ENCODE data around the gene TMEM270.
"Not testable (repeated sequence)": the region's sequence is repeated elsewhere in the genome, so short reads cannot be mapped to it uniquely, and the experiment has no call there.

Gene TMEM270

GRCh38 chr7:73864981-73865711 lies 4.2 kb downstream of the TMEM270 start:
- DNase-seq, result no peak

- peak; percentile 52 for DNase-seq
Observed at GRCh38 chr7:73865738-73866445, 4.9 kb downstream of the TMEM270 start.

- no peak for DNase-seq
Observed at GRCh38 chr7:73866446-73866767, 5.4 kb downstream of the TMEM270 start.

- no peak for DNase-seq
Observed at GRCh38 chr7:73869011-73869798, 8.2 kb downstream of the TMEM270 start.

GRCh38 chr7:73870041-73870492 lies 9.1 kb downstream of the TMEM270 start:
- no peak for DNase-seq

DNA sequence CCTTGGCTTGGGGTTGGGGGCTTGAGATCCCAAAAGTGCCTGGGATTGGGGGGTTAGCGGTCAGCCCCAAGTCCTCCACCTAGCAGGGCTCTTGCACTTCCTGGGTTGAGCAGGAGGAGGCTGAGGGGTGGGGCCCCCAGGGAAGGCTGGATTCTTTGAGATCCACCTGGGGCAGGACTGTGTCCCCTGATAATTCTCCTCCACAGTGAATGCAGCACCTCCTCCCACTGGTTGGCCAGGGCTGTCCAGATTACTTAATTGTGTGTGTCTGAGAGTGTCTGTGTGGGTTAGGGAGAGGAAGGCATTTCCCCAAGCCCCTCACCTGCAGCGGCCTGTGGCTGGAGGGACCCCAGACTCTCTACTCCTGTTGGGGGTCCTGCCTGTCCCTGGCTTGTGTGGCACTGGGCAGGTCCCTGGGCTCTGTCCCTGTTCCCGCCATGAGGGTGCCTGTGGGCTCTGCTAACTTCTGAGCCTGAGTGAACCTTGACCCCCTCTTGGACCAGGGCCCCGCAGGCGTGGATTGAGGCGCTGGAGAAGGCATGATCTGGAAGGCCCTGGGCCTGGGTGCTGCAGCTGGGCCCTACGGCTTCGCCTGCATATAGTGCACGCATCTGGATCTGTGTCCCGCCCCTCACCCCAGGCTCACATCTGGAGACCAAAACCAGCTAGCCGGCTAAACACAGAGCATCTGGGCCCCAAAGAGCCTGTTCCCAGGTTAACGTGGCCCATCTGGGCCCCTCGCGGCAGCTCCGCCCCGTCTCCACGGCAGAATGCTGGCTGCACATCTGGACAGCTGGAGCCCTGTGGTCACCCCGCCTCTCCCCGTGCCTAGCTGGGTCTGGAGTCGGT lies 10.4 kb downstream of the TMEM270 start:
- DNase-seq, result no peak

- no peak for DNase-seq
Observed at GRCh38 chr7:73872056-73872908, 11.3 kb downstream of the TMEM270 start.

DNA sequence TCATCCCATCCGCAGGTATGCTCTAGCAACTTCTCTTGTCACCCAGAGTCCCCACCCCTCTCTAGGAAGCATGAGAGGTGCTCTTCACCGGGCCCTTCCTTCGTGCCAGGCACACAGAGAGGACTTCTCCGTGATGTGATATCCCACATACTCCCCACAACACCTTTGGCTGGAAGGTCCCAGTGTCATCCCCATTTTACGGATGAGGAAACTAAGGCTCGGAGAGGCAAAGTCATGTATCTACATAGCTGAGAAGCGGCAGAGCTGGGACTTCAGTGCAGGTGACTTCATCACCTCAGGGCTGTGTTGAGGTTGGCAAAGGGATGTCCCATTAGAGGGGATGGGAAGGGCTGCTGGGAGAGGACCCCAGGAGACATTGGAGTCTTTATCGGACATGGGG lies 15.4 kb downstream of the TMEM270 start:
- no peak for DNase-seq

GRCh38 chr7:73876973-73877372 lies 16.0 kb downstream of the TMEM270 start:
- no peak for DNase-seq

DNA sequence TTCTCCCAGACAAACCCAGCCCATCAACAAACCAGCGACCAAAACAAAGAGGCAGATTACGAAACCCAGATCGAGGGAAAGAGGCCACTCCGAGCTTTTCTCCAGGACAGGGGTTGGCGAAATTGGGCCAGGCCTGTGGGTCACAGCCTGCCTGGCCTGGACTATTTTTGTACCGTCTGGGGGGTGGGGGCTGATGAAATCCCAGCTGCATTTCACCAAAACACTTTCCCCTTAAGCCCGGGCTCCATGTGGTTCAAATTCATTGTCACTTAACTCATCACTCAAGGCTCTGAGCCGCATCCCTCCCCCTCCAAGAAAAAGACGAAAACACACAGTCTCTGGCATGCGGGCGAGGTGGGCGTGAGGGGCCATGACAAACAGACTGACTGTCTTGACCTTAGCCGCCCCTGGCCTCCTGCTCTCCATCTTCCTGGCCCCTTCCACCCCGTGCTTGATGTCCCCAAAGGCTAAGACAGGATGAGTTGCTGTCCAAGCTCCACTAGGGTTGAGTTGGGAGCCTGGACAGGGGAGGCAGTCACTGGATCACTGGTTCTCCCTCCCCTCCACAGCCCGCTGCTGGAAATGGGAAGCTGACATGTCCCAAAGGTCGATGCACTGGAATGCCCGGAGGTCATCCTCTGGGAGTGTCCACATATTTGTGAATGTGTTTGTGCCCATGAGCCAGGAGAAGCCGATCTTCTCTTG lies 19.2 kb downstream of the TMEM270 start:
- no peak for DNase-seq

- DNase-seq, result no peak
Observed at GRCh38 chr7:73880755-73881328, 19.9 kb downstream of the TMEM270 start.

- DNase-seq, result no peak
Observed at GRCh38 chr7:73881352-73882046, 20.5 kb downstream of the TMEM270 start.

GRCh38 chr7:73882047-73882402 lies 21.1 kb downstream of the TMEM270 start:
- DNase-seq, result no peak

DNA sequence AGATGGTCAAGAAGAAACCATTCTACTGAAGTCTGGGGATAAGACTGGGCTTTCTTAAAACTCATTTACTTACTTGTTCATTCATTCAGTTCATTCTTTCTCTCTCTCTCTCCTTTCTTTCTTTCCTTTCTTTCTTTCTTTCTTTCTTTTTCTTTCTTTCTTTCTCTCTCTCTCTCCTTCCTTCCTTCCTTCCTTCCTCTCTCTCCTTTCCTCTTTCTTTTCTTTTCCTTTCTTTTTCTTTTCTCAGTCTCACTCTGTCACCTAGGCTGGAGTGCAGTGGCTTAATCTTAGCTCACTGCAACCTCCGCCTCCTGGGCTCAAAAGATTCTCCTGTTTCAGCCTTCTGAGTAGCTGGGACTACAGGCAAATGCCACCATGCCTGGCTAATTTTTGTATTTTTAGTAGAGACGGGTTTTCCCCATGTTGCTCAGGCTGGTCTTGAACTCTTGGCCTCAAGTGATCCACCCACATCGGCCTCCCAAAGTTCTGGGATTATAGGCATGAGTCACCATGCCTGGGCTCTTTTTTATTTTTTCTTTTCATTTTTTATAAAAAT lies 24.0 kb downstream of the TMEM270 start:
- not testable (repeated sequence) for DNase-seq

DNA sequence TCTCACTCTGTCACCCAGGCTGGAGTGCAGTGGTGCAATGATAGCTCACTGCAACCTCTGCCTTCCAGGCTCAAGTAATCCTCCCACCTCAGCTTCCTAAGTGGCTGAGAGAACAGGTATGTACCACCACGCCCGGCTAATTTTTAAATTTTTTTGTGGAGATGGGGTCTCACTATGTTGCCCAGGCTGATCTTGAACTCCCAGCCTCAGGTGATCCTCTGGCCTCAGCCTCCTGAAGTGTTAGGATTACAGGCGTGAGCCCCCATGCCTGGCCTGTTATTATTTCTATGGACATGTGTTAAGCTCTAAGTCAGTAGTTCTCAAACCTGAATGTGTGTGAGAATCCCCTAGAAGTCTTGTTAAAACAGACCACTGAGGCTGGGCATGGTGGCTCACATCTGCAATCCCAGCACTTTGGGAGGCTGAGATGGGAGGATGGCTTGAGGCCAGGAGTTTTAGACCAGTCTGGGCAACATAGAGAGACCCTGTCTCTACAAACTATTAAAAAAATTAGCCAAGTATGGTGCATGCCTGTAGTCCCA lies 24.5 kb downstream of the TMEM270 start:
- DNase-seq, result no peak

- DNase-seq, result no peak
Observed at GRCh38 chr7:73885975-73886798, 25.2 kb downstream of the TMEM270 start.

GRCh38 chr7:73887762-73888161 lies 26.8 kb downstream of the TMEM270 start:
- no peak for DNase-seq

DNA sequence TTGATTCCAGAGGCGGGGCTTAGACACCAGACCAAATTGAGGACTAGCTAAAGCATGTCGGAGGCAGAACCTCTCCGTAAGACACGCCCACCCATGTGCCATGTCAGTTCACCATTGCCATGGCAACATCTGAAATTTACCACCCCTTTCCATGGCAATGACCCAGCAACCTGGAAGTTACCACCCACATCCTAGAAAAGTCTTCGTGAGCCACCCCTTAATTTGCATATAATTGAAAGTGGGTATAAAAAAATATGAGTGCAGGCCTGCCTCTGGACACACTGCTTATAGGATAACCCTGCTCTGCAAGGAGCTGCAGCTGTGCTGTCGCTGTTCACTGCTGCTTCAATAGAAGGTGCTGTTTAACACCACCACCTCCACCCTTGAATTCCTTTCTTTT lies 28.0 kb downstream of the TMEM270 start:
- no peak for DNase-seq

Measured in KG1 (cell line).